ENCODE results near the gene DOC2A.

GRCh38 chr16:29963021-29963743, 47.6 kb downstream of the DOC2A start:
- no peak for TF ChIP-seq CTCF (IDR thresholded peaks at IDR 0.05)
- no peak for TF ChIP-seq SIN3A (IDR thresholded peaks at IDR 0.05; ENCODE audit: borderline replicate concordance, insufficient read depth, low read depth, low read length)
- TF ChIP-seq REST (IDR thresholded peaks at IDR 0.05; ENCODE audit: insufficient read depth in 1 of 2, low read depth in 2 of 2, low read length in 1 of 2), result no peak
- TF ChIP-seq POLR2AphosphoS5 (IDR thresholded peaks at IDR 0.05; ENCODE audit: low read depth, low read length), result no peak
